ENCODE data around the gene H2AZ2.
A peak's percentile ranks its signal among the peaks of the same experiment; 100 is the strongest.
"Not testable (repeated sequence)": the region's sequence is repeated elsewhere in the genome, so short reads cannot be mapped to it uniquely, and the experiment has no call there.

H2AZ2 gene

GRCh38 chr7:44870780-44871179 is 22.9 kb upstream of the H2AZ2 start:
- not testable (repeated sequence) for DNase-seq (ENCODE audit: low read depth in 2 of 2)

- DNase-seq (ENCODE audit: low read depth in 2 of 2) = not testable (repeated sequence)
Observed at GRCh38 chr7:44870336-44870735, 22.4 kb upstream of the H2AZ2 start.

- DNase-seq (ENCODE audit: low read depth in 2 of 2) = no peak
Observed at GRCh38 chr7:44867073-44867995, 19.4 kb upstream of the H2AZ2 start.

DNA sequence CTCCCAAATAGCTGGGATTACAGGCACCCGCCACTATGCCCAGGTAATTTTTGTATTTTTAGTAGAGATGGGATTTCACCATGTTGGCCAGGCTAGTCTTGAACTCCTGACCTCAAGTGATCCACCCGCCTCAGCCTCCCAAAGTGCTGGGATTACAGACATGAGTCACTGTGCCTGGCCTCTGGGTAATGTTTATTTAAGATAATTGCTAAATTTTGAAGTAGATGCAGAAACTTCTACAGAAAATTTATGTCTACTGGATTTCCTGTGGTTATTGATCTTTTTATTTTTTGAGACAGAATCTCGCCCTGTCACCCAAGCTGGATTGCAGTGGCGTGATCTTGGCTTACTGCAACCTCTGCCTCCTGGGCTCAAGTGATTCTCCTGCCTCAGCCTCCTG is 14.1 kb upstream of the H2AZ2 start:
- not testable (repeated sequence) for DNase-seq (ENCODE audit: low read depth in 2 of 2)

GRCh38 chr7:44858161-44858560 is 10.3 kb upstream of the H2AZ2 start:
- DNase-seq (ENCODE audit: low read depth in 2 of 2) = no peak

- no peak for DNase-seq (ENCODE audit: low read depth in 2 of 2)
Observed at GRCh38 chr7:44854644-44855364, 6.9 kb upstream of the H2AZ2 start.

DNA sequence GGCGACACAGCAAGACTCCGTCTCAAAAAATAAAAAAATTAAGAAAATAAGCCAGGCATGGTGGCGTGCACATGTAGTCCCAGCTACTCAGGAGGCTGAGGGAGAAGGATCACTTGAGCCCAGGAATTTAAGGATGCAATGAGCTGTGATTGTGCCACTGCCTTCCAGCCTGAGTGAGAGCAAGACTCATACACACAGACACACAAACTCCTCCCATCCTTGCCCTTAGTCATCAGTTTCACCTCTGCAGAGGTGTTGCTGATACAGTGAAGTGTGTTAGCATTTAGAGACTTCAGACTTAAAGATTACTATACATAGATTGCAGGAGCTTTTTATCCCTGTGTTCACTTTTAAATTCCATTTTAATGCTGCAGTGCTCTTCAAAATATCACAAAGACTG is 5.5 kb upstream of the H2AZ2 start:
- DNase-seq (ENCODE audit: low read depth in 2 of 2) = no peak

DNA sequence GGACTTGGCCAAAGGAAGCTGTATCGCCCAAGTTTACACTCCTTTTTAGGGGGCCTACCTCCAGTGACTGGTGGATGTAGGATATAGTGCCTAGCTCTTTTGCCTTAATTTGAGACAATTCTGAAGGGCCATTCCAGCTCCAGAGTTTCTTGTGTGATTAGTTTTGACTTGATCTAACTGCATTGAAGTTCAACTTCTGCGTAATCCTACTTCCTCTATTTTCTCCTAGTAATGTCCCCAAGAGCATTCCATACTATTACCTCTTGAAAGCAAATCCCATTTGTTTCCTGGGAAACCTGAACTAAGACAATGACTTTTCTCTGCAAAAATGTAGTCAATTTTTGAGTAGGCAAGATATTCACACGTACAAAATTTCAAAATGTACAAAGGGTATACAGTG is 4.7 kb upstream of the H2AZ2 start:
- no peak for DNase-seq (ENCODE audit: low read depth in 2 of 2)

- DNase-seq (ENCODE audit: low read depth in 2 of 2) = no peak
Observed at GRCh38 chr7:44849885-44850544, 2.1 kb upstream of the H2AZ2 start.

- DNase-seq (ENCODE audit: low read depth in 2 of 2) = no peak
Observed at GRCh38 chr7:44849259-44849884, 1.5 kb upstream of the H2AZ2 start.

- peak; percentile 69 to 74 for DNase-seq (ENCODE audit: low read depth in 2 of 2)
Observed at GRCh38 chr7:44847509-44847919, 373 bp downstream of the H2AZ2 start.

DNA sequence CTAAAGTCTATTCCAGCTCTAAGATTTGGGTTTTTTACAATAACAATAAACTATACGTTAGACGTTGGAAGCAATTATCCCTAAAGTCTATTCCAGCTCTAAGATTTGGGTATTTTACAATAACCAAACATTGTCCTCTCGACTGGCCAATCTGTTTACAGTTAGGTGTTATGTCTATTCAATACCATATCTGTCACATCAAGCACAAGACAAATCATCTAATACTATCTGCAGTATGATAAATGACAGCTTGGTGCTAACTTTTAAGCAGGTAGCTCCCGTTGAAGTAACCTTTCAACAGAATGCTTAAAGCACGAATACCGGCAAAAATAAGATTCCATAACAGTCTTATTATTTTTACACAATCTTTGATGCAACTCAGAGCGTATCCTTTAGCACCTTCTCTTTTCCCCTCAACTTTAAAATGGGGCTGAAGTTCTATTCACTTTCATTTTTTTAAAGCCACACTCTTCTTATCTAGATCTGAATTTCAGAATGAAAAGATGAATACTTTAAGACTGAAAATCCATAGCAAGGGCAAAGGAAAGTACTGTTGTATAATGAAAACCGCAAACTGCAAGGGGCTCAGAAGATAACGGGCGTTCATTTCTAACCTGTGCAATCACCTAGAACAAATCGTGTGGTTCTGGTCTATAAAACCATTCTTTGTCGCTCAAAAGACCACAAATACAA is 925 bp downstream of the H2AZ2 start:
- DNase-seq (ENCODE audit: low read depth in 2 of 2) = no peak

DNA sequence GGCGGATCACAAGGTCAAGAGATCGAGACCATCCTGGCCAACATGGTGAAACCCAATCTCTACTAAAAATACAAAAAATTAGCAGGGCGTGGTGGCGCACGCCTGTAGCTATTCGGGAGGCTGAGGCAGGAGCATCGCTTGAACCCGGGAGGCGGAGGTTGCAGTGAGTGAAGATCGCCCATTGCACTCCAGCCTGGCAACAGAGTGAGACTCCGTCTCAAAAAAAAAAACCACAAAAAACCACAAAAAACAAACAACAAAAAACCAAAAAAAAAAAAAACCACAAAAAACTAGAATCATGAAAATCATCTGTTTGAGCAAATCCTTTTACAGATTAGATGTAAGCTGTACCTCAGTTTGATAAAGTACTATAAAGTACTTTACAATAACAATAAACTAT is 1.5 kb downstream of the H2AZ2 start:
- not testable (repeated sequence) for DNase-seq (ENCODE audit: low read depth in 2 of 2)

GRCh38 chr7:44845451-44845850 is 2.4 kb downstream of the H2AZ2 start:
- DNase-seq (ENCODE audit: low read depth in 2 of 2) = no peak

DNA sequence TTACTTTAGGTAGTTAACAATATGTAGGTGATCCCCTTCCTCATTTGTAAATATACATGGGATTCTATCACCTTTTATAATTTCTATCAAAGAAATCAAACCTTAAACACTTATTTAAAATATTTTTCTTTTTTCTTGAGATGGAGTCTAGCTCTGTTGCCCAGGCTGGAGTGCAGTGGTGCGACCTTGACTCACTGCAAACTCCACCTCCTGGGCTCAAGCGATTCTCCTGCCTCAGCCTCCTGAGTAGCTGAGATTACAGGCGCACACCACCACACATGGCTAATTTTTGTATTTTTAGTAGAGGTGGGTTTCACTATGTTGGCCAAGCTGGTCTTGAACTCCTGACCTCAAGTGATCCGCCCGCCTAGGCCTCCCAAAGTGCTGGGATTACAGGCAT is 4.4 kb downstream of the H2AZ2 start:
- not testable (repeated sequence) for DNase-seq (ENCODE audit: low read depth in 2 of 2)

DNA sequence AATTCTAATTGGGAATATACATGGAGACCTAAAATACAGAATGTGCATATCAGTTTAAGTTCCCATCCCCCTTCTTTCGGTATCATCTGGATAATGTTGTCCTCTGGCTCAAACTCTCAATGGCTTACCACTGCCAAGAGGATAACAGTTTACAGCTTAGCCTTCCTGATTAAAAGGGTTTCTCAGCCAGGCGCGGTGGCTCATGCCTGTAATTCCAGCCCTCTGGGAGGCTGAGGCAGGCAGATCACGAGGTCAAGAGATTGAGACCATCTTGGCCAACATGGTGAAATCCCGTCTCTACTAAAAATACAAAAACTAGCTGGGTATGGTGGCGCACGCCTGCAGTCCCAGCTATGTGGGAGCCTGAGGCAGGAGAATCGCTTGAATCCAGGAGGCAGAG is 5.2 kb downstream of the H2AZ2 start:
- not testable (repeated sequence) for DNase-seq (ENCODE audit: low read depth in 2 of 2)

DNA sequence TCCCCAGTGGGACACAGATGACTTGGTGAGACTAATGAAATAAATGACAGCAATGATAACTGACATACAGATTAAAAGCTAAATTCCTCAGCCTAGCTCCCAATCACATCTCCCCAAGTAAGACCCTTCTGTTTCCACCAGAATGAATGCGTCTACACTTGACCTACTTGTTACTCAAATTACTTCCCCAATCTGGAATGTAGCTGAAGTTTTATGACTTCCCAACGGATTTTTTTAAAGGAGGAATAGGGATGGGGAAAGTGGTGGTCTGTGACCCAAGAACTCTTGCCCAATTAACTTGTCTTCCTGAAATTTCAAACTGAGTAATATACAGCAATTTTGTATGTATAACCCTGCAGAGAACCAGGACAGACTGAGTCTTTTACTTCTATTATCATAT is 9.1 kb downstream of the H2AZ2 start:
- no peak for DNase-seq (ENCODE audit: low read depth in 2 of 2)

DNA sequence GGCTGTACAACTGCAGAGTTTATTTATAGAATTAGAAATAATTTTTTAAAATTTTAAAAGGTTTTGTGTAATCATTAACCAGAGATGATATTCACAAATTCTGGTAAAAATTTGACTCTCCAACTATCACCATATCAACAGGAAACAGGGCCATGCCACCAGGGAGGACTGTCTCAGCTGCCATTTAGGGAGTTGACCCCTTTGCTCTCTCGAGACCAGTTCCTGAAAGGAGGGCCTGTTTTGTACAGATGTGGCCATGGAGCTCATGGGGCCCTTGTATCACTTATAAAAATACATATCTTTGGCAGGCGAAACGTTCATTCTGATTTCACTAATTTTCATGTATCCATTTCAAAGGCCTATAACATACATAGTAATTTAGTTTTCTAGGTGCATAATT is 20.3 kb downstream of the H2AZ2 start:
- DNase-seq (ENCODE audit: low read depth in 2 of 2) = no peak

DNA sequence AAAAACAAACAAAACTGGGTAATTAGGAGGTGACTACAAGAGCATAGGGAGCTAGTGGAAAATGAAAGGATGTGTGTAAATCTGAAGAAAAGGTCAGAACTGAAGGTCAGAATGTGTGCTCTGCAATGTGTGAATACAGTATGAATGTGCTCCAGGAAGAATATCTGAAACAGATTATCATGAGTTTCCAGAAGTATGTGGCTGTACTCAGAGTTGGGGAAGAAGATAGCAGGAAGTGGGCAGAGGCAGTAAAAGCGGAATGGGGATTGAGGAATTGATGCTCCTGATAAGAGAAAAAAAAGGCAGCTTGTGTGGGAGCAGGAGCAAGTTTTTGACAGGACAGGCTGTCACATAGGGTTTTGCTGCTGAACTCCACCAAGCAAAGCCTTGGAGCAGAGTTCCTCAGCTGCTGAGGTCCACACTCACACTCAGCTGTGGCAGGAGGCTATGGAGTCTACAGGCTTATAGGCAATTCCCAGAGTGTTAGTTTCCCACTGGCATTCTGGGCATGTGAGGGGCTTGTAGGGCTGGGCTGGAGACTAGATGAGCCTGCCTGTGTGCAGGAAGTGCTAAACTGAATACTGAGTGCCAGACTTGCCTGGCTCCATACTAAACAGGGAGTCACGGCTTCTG is 22.9 kb downstream of the H2AZ2 start:
- DNase-seq (ENCODE audit: low read depth in 2 of 2) = no peak

DNA sequence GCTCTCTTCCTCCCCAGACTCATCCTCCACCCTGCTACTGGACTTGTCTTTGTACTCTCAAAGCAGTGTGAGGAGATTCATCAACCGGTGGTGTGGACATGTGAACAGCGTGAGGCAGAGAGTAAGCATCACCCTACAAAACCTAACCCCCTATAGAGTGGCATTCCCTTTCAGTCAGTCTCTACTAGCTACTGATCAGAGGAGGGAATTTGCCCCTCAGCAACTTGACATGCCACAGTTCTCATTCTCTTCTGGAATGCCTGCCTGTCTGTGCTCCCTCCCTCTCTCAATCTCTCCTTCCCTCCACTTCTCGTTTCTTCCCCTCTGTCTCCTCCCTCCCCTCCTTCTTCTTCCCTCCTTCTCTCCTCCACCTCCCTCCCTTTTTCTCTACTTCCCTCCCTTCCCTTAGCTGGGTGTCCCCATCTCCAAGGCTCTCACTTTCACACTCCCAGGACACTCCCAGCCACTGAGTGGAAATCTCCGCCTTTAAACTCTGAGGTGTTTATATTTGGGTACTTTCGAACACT is 24.6 kb downstream of the H2AZ2 start:
- no peak for DNase-seq (ENCODE audit: low read depth in 2 of 2)

GRCh38 chr7:44819292-44819691 is 28.6 kb downstream of the H2AZ2 start:
- DNase-seq (ENCODE audit: low read depth in 2 of 2) = no peak
